NK-92 (cell line): ENCODE measurements around the gene LGR4.
"Not testable (repeated sequence)": the region's sequence is repeated elsewhere in the genome, so short reads cannot be mapped to it uniquely, and the experiment has no call there.

ENCODE experiments used
- DNase-seq: peaks from one replicate; lab custom pipeline; 2025; ENCODE audit not compliant: unreplicated experiment; lab: John Stamatoyannopoulos, UW

LGR4 gene

DNA sequence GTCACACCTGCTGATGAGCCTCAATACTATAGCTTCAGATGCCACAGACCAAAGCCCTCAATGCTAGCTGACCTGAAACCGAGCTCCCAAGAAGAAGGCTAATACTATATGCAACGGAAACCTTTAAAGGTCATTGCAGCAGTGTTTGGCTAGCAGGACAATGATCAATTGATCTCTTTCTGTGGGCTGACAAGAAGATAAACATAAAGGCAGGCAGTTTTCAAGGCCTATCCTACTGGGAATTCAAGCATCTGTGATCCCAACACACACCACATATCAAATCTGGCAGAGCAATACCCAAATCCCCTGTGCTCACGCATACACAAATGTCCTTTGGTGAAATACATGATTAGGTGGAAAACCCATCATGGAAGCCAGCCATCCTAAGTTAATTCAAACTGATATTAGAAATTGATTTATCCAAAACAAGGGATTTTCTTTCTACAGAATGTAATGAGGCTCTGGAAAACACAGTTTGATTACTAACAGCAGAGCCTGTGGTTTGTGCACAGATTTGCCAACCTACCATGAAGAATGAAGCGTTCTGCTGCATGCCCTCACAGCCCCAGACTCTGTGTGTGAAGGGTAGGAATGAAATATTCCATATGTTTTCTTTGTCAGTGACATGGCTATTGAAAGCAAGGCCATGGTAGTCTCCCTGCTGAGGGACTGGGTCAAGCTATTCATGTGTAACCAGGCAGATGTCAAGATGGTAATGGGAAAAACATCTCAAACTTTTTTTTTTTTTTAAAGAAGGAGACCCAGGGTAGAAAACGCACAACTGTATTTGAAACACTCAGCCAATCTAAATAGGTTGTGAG, 12.2 kb downstream of the LGR4 start:
- DNase-seq, result no peak

DNA sequence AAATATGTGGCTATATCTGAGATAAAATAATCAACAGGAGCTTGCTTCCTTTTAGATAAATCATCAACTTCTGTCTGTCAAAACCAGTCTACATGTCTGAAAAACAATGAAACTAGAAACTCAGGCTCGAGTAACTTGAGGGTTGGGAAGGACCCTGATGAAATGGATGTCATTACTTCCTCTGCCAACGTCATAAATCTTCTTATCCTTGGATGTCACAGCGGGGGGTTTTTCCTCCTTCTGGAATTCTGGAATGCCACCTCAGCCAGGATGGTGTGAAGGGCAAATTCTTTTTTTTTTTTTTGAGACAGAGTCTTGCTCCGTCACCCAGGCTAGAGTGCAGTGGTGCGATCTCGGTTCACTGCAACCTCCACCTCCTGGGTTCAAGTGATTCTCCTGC, 13.4 kb downstream of the LGR4 start:
- no peak for DNase-seq

DNA sequence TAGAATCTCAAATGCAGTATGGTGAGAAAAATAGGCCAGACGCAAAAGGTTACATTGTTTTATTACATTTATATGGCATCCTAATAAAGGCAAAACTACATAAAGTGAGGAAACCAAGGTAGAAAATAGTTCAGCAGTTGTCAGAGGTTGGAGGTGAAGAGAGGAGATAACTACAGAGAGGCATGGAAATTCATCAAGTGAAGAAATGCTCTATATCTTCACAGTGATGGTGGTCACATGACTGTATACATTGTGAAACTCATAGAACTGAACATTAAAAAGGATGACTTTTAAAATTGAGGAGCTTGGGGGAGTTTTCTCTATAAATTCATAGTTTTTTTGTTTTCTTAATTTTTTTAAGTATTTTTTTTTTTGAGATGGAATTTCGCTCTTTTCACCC, 14.4 kb downstream of the LGR4 start:
- DNase-seq, result no peak

DNA sequence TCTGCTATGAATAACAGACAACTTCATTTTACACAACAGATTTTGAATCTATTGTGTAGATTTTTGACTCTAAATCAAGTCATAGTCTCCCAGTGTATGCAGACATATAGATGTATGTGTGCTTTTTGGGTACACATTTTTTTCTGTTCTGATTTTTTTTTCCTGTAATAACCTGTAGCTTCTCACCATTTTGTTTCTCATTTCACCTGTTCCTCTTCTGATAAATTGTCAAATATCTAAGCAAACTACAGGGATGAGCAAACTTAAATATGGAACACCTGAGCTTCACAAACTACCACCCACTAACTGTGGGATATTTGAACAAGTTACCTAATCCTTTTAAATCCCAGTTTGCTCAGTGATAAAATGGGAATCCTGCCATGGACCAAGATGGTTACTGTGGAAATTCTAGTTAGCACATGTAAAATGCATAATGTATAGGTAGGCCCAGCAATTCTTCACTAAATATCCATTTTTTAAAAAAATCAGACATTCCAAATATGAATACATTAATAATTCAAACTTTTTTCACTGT, 15.7 kb downstream of the LGR4 start:
- DNase-seq, result no peak

DNA sequence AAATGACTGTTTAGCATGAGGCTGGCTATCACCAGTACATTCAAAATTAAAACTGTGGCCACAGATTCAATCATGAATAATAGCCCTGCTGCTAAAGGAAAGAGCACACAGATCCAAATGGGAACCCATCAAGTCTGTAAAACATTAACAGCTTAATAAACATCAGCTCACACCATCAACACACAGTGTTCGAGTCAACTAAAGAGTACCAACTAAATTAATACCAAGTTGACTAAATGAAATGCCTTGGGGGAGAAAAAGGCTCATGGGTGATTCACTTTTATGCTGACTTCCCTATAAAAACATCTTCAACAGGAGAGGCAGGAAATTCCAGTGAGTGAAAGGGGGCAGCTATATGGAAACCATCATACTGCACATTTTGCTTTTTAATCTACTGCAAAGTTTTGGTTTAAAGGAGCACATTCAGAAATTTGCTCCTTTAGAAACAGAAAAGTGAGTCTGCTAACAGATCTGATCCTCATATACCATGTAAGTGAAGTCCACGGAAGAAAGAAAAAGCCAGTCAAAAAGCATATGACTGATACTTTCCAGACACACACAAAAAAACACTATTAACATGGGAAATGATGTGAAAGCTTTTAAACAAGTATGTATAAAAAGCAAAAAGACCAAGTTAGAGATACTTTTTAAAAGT, 16.3 kb downstream of the LGR4 start:
- DNase-seq, result no peak

DNA sequence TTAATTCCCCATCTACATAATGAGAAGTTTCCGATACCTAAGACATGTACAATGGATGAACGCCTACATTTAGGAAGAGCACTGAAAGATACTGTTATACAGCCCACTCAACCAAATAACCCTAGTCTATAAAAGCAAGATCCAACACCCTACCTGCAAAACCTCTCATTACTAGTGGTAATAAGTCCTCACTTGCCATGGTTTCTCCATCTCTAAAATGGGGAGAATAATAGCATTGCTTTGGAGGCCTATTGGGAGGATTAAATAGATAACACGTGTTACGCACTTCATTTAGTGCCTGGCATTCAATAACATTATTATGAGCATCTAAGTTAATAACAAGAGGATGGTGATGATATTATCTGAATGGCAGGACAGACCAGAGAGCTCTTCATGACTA, 16.9 kb downstream of the LGR4 start:
- no peak for DNase-seq

DNA sequence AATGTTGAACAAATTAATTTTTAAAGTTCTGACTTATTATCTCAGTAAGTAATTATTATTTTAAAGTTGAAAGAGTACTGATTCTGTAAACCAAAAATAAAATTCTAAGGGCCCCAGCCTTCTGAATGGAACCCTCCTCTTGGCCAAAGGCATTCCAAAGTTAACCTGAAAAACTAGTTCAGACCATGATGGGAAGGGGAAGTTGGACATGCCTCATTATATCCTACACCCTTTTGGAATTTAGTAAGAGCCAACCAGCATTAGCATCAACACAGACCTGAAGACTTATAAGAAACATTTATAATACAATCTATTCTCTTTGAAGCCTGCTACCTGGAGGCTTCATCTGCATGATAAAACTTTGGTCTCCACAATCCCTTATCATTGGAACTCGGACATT, 18.9 kb downstream of the LGR4 start:
- no peak for DNase-seq

DNA sequence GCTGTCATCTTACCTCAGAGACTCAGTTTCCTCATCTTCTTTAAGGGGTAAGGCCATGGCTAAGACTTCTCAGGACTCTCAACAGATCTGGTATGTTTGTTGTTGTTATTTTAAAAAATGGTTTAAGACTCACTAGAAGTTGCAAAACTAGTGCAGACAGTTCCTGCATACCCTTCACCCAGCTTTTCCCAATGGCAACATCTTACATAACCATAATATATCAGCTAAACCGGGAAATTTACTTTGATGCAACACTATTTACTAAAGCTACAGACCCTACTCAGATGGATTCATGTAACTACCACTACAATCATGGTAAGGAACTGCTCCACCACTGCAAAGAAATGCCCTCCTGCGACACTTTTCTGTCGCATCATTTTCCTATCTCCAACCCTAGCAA, 20.4 kb downstream of the LGR4 start:
- DNase-seq, result no peak

DNA sequence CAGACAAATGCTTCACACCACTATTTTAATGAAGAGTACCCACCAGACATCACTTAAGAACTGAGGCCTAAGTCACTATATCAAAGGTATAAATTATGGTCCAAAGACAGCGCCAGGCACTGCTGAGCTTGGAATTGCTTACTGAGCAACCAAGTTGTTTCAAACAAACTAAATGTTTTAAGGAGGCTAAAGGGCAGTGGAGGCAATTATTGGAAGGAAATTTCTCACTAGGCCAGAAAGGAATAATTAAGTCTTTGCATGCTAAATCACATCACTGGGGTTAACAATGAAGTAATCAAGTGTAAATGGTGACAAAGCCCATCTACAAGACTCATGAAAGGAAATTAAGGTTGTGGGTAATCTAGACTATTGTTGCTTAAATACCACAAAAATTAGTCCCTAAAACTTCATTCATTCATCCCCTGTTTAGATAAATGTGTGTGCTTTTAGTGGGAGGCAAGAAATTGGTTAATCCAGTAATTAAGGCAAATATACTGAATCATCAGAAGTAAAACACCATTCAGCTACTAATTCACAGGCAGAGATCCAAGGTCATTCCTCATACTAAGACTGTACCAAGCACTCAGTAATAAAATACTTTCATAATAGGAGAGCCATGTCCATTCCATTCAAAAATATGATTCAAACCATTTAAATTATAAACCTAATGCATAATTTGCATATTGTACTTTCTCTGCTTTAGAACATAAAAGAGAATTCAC, 21.2 kb downstream of the LGR4 start:
- DNase-seq, result no peak

DNA sequence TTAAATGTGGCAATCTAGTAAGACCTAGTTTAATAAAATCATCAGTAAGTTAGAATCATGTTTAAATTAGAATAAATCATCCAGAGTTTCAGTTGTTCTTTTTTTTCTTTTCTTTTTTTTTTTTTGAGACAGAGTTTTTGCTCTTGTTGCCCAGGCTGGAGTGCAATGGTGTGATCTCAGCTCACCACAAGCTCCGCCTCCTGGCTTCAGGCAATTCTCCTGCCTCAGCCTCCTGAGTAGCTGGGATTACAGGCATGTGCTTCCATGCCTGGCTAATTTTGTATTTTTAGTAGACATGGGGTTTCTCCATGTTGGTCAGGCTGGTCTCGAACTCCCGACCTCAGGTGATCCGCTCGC, 24.4 kb downstream of the LGR4 start:
- not testable (repeated sequence) for DNase-seq

DNA sequence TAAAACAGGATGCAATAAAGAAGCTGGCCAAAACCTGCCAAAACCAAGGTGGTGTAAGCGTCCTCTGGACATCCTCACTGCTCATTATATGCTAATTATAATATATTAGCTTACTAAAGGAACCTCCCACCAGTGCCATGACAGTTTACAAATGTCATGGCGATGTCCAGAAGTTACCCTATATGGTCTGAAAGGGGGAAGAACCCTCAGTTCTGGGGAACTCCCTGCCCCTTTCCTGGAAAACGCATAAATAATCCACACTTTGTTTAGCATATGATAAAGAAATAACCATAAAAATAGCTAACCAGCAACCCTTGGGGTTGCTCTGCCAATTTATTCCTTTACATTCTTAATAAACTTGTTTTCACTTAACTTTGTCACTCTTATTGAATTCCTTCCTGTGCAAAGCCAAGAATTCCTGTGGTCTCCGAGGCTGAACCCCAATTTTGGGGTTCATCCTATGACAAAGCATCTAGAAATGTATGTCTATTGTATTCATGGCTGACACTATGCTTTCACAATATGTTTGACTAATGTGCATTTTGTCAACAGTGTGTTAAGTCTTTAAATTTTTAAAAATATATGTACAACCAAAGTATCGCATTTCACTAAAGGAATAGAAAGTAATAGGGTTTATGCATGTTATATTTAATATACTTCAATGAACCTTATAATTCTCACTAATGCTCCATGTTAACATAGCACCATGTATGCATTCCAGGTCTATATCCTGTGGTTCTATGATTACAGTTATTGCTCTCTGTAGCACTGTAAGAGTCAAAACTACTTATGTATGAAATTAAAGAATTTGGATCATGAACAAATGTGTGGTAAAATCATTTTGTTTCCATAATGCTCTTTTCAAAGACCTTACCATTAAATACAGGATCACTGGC, 25.1 kb downstream of the LGR4 start:
- no peak for DNase-seq

DNA sequence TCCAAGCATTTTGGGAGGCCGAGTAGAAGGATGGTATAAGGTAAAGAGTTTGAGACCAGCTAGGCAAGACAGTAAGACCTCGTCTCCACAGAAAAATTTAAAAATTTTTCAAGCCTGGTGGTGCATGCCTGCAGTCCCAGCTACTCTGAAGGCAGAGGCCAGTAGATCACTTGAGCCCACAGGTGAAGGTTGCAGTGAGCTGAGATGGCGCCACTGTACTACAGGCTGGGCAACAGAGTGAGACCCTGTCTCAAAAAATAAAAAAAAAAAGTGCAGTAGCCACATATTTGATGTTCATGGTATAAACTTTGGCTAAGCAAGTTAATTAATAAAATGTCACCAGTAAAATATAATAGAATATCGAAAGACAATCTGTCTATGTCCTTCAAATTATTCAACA, 27.0 kb downstream of the LGR4 start:
- no peak for DNase-seq

DNA sequence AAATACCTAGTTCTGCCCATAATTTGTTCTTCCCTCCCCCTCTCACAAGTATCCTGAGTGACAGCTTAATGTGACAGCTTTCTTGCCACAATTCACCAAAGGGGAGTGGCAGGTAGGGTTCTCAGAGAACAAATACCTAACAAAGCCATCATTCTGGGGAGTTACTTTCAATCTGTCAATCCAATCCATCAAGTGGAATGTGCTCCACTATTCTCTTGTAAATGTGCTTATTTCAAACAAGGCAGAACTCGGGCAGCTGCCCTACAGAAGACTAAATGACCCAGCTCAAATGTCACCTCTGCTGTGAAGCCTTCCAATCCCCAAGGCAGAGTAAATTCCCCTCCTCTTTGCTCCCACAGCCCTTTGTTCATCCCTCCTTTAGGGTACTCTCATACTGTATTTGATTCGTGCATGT, 27.8 kb downstream of the LGR4 start:
- DNase-seq, result no peak

DNA sequence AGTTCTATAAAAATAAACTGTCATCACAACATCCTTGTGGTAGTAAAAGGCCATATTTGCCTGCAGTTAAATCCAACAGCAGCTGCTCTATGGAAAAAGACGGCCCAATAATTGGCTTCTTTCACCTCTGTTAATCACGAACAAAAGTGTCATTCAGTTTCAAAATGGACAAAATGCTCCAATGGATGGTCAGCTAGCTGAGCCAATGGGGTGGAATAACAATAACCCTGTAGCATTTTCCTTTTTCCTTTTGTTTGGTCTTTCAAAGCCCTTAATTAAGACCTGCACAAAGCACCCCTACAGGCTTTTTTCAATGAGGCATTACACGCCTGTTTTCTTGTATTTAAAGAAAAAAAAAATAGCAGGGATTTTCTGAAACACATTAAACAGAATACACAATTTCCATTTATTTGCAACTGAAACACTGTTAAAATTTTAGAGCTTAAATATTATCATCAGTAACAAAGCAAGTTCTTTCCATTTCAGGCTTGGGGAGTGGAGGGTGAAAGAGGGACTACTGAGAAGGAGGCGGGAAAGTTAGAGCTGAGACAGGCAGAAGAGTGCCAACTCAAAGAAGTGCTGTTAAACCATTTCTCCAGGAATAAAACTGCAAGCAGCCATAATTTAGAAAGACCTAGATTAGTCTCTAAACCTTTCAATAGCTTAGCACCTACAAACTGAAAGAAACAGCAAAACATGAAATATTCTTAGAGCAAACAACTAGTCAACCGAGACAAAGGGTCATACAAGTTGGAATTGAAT, 28.7 kb downstream of the LGR4 start:
- no peak for DNase-seq

DNA sequence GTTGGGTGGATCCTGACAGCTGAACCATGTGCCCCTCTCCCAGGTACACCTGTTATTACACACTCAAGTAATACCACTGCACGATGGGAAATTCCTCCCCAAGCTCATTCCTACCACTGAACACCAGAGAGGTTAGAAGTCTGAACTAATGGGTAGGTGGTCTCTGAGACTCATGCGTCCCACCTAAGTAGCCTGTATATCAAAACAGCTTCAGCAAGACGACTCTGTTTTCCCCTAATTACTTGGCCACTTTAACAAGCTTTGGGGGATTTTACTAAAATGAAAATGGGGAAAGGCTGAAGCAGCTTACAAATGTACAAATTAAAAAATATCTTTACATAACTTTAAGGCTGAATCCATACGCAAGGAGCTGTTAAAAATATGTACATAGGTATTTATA, 29.4 kb downstream of the LGR4 start:
- DNase-seq, result no peak

DNA sequence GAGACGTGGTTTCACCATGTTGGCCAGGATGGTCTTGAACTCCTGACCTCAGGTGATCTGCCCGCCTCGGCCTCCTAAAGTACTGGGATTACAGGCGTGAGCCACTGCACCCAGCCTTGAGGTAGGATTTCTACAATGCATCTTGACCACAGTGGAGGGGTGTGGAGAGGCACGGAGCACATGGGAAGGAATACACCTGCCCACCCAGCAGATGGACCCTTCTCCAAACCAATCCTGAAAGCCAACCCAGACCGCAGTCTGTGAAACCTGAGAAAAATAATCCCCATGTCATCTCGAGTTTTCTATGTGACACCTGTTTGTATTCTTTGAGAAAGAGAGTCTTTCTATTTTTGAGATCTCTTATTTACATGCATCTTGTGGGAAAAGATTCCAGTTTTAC, 32.5 kb downstream of the LGR4 start:
- DNase-seq, result no peak

DNA sequence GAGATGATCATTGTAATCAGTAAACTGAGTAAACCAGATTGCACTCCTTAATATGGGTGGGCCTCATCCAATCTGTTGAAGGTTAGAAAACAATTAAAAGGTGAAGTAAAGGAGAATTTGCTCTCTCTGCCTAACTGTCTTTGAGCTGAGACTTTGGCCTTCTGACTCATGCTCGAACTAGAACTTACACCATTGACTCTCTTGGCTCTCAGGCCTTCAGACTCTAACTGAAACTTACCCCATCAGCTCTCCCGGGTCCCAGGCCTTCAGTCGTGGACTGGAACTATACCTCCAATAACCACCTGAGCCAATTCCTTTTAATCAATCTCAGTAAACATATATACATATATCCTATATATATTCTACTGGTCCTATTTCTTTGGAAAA, 34.0 kb downstream of the LGR4 start:
- DNase-seq, result no peak

DNA sequence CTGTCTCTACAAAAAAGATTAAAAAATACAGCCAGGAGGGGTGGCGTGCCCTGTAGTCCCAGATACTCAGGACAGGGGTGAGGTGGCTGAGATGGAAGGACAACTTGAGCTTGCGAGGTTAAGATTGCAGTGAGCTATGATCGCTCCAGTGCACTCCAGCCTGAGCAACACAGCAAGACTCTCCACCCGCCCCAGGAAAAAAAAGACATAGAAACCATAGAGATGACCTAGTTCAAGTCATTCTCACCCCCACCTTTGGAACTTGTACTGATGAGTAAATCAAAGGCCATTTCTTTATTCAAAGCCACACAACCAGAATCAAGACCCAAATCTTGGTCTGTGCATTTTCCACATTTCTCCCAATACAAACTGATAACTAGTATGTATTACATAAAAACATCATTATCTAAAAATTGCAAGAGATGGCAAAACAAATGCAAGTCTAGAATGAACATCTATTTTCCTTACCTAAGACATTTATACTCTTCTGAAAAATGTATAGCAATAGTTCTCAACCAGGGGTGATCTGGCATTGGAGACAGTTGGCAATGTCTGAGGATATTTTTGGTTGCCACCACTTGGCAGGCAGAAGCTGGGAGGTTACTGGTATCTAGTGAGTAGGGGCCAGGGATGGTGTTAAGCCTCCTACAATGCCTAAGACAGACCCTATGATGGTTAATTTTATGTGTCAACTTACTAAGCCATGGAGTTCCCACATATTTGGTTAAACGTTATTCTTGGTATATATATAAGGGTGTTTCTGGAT, 34.6 kb downstream of the LGR4 start:
- no peak for DNase-seq

DNA sequence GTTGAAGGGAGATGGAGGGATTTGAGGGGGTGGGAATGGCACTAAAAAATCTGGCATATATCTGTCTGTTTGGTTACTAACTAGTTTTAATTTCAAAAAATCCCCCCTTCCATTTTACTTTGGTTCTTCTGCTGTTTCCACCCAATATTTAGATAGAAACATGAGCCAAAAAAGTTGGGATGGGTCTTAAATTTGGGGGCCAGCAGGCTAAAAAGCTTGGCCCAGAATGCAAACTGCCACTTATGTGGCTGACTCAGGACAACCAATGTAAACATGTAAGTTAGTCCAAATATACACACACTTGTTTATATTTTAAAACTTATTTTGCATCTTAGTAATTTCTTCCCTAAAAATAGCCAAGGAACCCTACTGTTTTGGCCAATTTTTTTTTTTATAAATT, 35.7 kb downstream of the LGR4 start:
- DNase-seq, result no peak

DNA sequence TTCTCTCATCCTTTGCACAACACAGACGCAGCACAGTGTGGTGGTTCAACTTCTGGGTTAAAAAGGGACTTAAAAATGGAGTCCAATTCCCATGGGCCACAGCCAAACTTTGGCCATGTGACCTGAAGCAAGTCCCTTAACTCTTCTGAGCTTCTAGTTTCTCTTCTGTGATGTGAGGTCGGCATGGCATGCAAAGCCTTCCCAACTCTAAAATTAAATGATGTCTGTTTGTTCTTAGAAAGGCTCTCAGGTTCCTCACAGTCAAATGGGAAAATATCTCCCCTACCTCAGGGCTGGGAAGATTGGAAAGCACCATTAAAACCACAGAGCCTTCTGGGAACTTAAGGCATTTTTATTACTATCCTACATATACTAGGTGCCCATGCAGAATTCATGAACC, 38.8 kb downstream of the LGR4 start:
- DNase-seq, result no peak
